ENCODE measurements around the gene SGSH.

The SGSH gene

GRCh38 chr17:80219013-80219762 is 945 bp downstream of the SGSH start:
- H3K27ac ChIP-seq, result peak overlapping the region; percentile 99
- TF ChIP-seq, protein P1, sequence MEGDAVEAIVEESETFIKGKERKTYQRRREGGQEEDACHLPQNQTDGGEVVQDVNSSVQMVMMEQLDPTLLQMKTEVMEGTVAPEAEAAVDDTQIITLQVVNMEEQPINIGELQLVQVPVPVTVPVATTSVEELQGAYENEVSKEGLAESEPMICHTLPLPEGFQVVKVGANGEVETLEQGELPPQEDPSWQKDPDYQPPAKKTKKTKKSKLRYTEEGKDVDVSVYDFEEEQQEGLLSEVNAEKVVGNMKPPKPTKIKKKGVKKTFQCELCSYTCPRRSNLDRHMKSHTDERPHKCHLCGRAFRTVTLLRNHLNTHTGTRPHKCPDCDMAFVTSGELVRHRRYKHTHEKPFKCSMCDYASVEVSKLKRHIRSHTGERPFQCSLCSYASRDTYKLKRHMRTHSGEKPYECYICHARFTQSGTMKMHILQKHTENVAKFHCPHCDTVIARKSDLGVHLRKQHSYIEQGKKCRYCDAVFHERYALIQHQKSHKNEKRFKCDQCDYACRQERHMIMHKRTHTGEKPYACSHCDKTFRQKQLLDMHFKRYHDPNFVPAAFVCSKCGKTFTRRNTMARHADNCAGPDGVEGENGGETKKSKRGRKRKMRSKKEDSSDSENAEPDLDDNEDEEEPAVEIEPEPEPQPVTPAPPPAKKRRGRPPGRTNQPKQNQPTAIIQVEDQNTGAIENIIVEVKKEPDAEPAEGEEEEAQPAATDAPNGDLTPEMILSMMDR (conservative IDR thresholded peaks at IDR 0.05), result no peak
- TF ChIP-seq ZFX (IDR thresholded peaks at IDR 0.05), result peak; percentile 40; the same call in 1 of the 2 replicates

- no peak for TF ChIP-seq ZFX (IDR thresholded peaks at IDR 0.05)
- TF ChIP-seq, protein P1 (conservative IDR thresholded peaks at IDR 0.05), result no peak
- 0 out of 2 replicates have a peak overlapping the region, but pooled peaks have one; percentile 2 for H3K27ac ChIP-seq
Measured at GRCh38 chr17:80218391-80218790, 1.7 kb downstream of the SGSH start.

- no peak for TF ChIP-seq ZFX (IDR thresholded peaks at IDR 0.05)
- TF ChIP-seq, protein P1 (conservative IDR thresholded peaks at IDR 0.05), result no peak
- H3K27ac ChIP-seq, result 0 out of 2 replicates have a peak overlapping the region, but pooled peaks have one; percentile 2
Measured at GRCh38 chr17:80217703-80218362, 2.3 kb downstream of the SGSH start.

DNA sequence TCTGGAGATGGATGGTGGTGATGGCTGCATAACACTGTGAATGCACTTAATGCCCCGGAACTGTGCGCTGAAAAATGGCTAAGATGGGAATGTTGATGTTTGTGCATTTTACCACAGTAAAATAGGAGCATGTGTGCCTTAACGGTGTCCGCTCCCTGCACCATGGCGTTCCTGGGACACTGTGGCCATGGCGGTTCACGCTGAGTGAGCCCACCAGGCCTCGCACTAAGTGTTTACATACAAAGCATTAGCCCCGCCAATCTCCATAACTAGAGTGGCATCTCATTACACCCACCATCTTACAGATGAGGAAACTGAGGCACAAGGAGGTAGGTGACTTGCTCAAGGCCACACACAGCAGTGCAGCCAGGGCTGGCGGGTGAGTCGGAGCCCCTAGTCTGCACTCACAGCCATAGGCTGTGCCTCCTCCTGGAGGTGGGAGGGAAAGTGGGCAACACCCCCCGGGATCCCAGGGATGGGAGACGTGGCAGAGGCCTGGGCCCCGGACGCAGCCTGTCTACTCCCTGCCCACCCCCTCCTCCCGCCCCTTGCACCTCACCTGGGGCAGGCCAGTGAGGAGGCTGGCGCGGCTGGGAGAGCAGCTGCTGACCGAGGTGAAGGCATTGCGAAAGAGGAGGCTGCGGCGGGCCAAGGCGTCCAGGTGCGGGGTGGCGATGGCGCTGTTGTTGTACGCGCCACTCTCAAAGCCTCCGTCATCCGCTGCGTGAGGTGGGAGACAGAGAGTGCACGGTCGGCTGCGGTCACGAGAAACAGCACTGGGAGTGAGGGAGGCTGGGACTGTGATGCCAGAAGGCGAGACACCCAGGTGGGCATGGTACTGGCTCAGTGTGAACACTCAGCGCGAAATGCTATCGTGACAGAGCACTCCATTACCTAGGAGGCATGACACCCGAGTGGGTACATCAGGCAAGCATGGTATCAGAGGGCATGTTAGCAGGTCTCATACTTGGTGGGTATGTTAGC is 3.4 kb downstream of the SGSH start:
- no peak for TF ChIP-seq ZFX (IDR thresholded peaks at IDR 0.05)
- TF ChIP-seq, protein P1 (conservative IDR thresholded peaks at IDR 0.05), result no peak
- H3K27ac ChIP-seq, result no peak overlapping the region

GRCh38 chr17:80214878-80215210 is 5.3 kb downstream of the SGSH start:
- TF ChIP-seq ZFX (IDR thresholded peaks at IDR 0.05), result no peak
- TF ChIP-seq, protein P1 (conservative IDR thresholded peaks at IDR 0.05), result no peak
- H3K27ac ChIP-seq, result no peak overlapping the region

DNA sequence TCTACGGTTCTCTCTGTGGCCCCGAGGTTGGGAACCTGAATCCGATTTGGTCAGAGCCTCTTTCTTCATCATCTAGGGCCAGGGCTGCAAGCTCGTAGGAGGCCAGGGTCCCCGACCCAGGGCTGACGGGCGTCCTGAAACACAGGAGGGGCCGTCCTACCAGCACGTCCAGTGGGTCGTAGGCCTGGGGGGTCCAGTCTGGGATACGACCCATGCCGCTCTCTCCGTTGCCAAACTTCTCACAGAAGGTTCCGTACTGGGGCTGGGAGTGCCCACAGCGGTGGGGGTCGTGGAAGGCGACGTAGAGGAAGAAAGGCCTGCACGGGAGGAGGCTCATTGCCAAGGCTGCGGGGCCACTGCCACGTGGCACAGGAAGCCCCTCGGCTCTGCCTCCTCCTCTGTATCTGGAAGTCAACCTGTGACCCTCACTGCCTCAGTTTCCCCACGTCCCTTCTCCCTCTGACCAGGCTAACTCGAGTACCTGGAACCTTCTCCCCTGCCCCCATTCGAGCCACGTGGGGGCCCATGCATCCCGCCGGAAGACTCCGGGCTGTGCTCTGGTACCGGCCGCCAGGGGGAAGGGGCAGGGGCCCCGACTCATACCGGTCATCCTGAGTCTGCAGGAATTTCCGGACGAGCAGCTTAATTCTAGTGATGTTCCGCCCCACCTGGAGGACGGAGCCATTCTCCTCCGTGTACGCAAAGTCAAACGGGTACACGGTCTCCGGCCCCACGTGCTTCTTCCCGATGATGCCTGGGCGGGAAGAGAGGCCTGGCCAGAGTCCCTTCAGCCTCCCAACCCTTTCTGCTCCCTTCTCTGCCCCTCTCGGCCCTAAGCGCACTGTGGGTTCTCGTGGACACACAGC is 5.9 kb downstream of the SGSH start:
- no peak overlapping the region for H3K27ac ChIP-seq
- TF ChIP-seq, protein P1 (conservative IDR thresholded peaks at IDR 0.05), result no peak
- no peak for TF ChIP-seq ZFX (IDR thresholded peaks at IDR 0.05)
